ENCODE data around the gene DNAJB8.
A peak's percentile ranks its signal among the peaks of the same experiment; 100 is the strongest.

Gene DNAJB8

GRCh38 chr3:128433837-128434165 is 32.9 kb downstream of the DNAJB8 start:
- Histone ChIP-seq H2BK120ac (ENCODE audit: low read depth, low read length) (no peak overlapping the region), H3K4me3 (ENCODE audit: insufficient read depth in 1 of 2, low read depth in 1 of 2, low read length in 2 of 2) (no peak overlapping the region), H3K4ac (ENCODE audit: low read depth in 1 of 2, low read length in 2 of 2) (no peak overlapping the region), H3K9ac (ENCODE audit: low read length) (no peak overlapping the region), H3K9me3 (ENCODE audit: control insufficient read depth, low read length) (no peaks in the 10 kb centered on the region), H2AK5ac (ENCODE audit: low read length, severe bottlenecking) (no peak overlapping the region), H3K36me3 (ENCODE audit: control insufficient read depth in 1 of 2, insufficient read depth in 2 of 2, low read depth in 1 of 2, low read length in 2 of 2) (no peaks in the 10 kb centered on the region), H3K27me3 (ENCODE audit: control insufficient read depth in 1 of 2, insufficient read depth in 1 of 2, low read length in 2 of 2) (peaks cover 82 to 85% of the 10 kb centered on the region in 2 experiments), H3K18ac (ENCODE audit: low read depth in 1 of 2, low read length in 2 of 2) (no peak overlapping the region), H3K79me1 (replicated peaks; ENCODE audit: low read length, poor library complexity, severe bottlenecking) (no peaks in the 10 kb centered on the region), H3K27ac (ENCODE audit: low read length, poor library complexity, severe bottlenecking) (no peak overlapping the region), H2BK12ac (ENCODE audit: low read length in 2 of 2) (no peak overlapping the region), H3K14ac (ENCODE audit: low read length in 2 of 2) (no peak overlapping the region), H3K4me1 (ENCODE audit: control insufficient read depth, insufficient read depth, low read depth, low read length) (peaks cover 13% of the 10 kb centered on the region), H4K91ac (ENCODE audit: low read length) (no peak overlapping the region), H4K8ac (ENCODE audit: low read length) (no peak overlapping the region), H3K23ac (ENCODE audit: low read length in 2 of 2) (no peak overlapping the region), H2AFZ (ENCODE audit: low read depth, low read length) (no peak overlapping the region), H3K4me2 (ENCODE audit: low read length, poor library complexity, severe bottlenecking) (no peak overlapping the region), H2BK5ac (ENCODE audit: low read depth, low read length, poor library complexity, severe bottlenecking) (no peak overlapping the region), H2BK15ac (ENCODE audit: low read depth, poor library complexity, severe bottlenecking) (no peak overlapping the region)
- WGBS: 44% methylated on average over 2 of the region's 2 CpGs
- DNase-seq: no peak

- H3K9me3 ChIP-seq (ENCODE audit: control insufficient read depth, low read length): no peaks in the 10 kb centered on the region
- 9% methylated on average over 38 of the region's 53 CpGs for WGBS
- DNase-seq: no peak
- no peak overlapping the region for H3K9ac ChIP-seq (ENCODE audit: low read length)
- H3K18ac ChIP-seq (ENCODE audit: low read depth in 1 of 2, low read length in 2 of 2): no peak overlapping the region
- no peaks in the 10 kb centered on the region for H3K79me1 ChIP-seq (replicated peaks; ENCODE audit: low read length, poor library complexity, severe bottlenecking)
- H3K4me2 ChIP-seq (ENCODE audit: low read length, poor library complexity, severe bottlenecking): peak overlapping the region; percentile 31
- H3K4me1 ChIP-seq (ENCODE audit: control insufficient read depth, insufficient read depth, low read depth, low read length): peaks cover 13% of the 10 kb centered on the region
- no peak overlapping the region for H3K27ac ChIP-seq (ENCODE audit: low read length, poor library complexity, severe bottlenecking)
- H2BK120ac ChIP-seq (ENCODE audit: low read depth, low read length): no peak overlapping the region
- peak overlapping the region in 1 of 2 experiments; percentile 18 for H3K4me3 ChIP-seq (ENCODE audit: insufficient read depth in 1 of 2, low read depth in 1 of 2, low read length in 2 of 2)
- peaks cover 82 to 85% of the 10 kb centered on the region in 2 experiments for H3K27me3 ChIP-seq (ENCODE audit: control insufficient read depth in 1 of 2, insufficient read depth in 1 of 2, low read length in 2 of 2)
- no peak overlapping the region for H4K91ac ChIP-seq (ENCODE audit: low read length)
- H2BK5ac ChIP-seq (ENCODE audit: low read depth, low read length, poor library complexity, severe bottlenecking): no peak overlapping the region
- no peak overlapping the region for H2AK5ac ChIP-seq (ENCODE audit: low read length, severe bottlenecking)
- no peak overlapping the region for H2AFZ ChIP-seq (ENCODE audit: low read depth, low read length)
- no peak overlapping the region for H4K8ac ChIP-seq (ENCODE audit: low read length)
- H2BK12ac ChIP-seq (ENCODE audit: low read length in 2 of 2): no peak overlapping the region
- H3K36me3 ChIP-seq (ENCODE audit: control insufficient read depth in 1 of 2, insufficient read depth in 2 of 2, low read depth in 1 of 2, low read length in 2 of 2): no peaks in the 10 kb centered on the region
- peak overlapping the region; percentile 20 for H2BK15ac ChIP-seq (ENCODE audit: low read depth, poor library complexity, severe bottlenecking)
- H3K23ac ChIP-seq (ENCODE audit: low read length in 2 of 2): no peak overlapping the region
- no peak overlapping the region for H3K14ac ChIP-seq (ENCODE audit: low read length in 2 of 2)
- no peak overlapping the region for H3K4ac ChIP-seq (ENCODE audit: low read depth in 1 of 2, low read length in 2 of 2)
These were observed 33.5 kb downstream of the DNAJB8 start for GRCh38 chr3:128432971-128433836.

GRCh38 chr3:128432301-128432970 is 34.3 kb downstream of the DNAJB8 start:
- Histone ChIP-seq H3K36me3 (ENCODE audit: control insufficient read depth in 1 of 2, insufficient read depth in 2 of 2, low read depth in 1 of 2, low read length in 2 of 2) (no peaks in the 10 kb centered on the region), H3K4me2 (ENCODE audit: low read length, poor library complexity, severe bottlenecking) (peak overlapping the region; percentile 28), H3K9ac (ENCODE audit: low read length) (no peak overlapping the region), H2BK12ac (ENCODE audit: low read length in 2 of 2) (no peak overlapping the region), H2BK5ac (ENCODE audit: low read depth, low read length, poor library complexity, severe bottlenecking) (no peak overlapping the region), H2BK15ac (ENCODE audit: low read depth, poor library complexity, severe bottlenecking) (no peak overlapping the region), H2AFZ (ENCODE audit: low read depth, low read length) (no peak overlapping the region), H3K9me3 (ENCODE audit: control insufficient read depth, low read length) (no peaks in the 10 kb centered on the region), H3K14ac (ENCODE audit: low read length in 2 of 2) (peak overlapping the region in 1 of 2 experiments; percentile 44), H4K8ac (ENCODE audit: low read length) (no peak overlapping the region), H3K27me3 (ENCODE audit: control insufficient read depth in 1 of 2, insufficient read depth in 1 of 2, low read length in 2 of 2) (peaks cover 80 to 87% of the 10 kb centered on the region in 2 experiments), H3K79me1 (replicated peaks; ENCODE audit: low read length, poor library complexity, severe bottlenecking) (no peaks in the 10 kb centered on the region), H3K4me3 (ENCODE audit: insufficient read depth in 1 of 2, low read depth in 1 of 2, low read length in 2 of 2) (no peak overlapping the region), H2BK120ac (ENCODE audit: low read depth, low read length) (no peak overlapping the region), H3K18ac (ENCODE audit: low read depth in 1 of 2, low read length in 2 of 2) (no peak overlapping the region), H3K23ac (ENCODE audit: low read length in 2 of 2) (no peak overlapping the region), H2AK5ac (ENCODE audit: low read length, severe bottlenecking) (no peak overlapping the region), H3K4ac (ENCODE audit: low read depth in 1 of 2, low read length in 2 of 2) (no peak overlapping the region), H3K27ac (ENCODE audit: low read length, poor library complexity, severe bottlenecking) (no peak overlapping the region), H4K91ac (ENCODE audit: low read length) (no peak overlapping the region), H3K4me1 (ENCODE audit: control insufficient read depth, insufficient read depth, low read depth, low read length) (peaks cover 13% of the 10 kb centered on the region)
- WGBS: 3% methylated on average over 31 of the region's 43 CpGs
- DNase-seq: no peak

GRCh38 chr3:128431803-128432300 is 34.8 kb downstream of the DNAJB8 start:
- WGBS: 32% methylated on average over 13 of the region's 13 CpGs

More at GRCh38 chr3:128431803-128432300, 34.8 kb downstream of the DNAJB8 start:
- no peak overlapping the region for H3K4me3 ChIP-seq (ENCODE audit: insufficient read depth in 1 of 2, low read depth in 1 of 2, low read length in 2 of 2)
- H4K8ac ChIP-seq (ENCODE audit: low read length): no peak overlapping the region
- H2BK120ac ChIP-seq (ENCODE audit: low read depth, low read length): no peak overlapping the region
- no peak overlapping the region for H4K91ac ChIP-seq (ENCODE audit: low read length)
- no peak overlapping the region for H3K4ac ChIP-seq (ENCODE audit: low read depth in 1 of 2, low read length in 2 of 2)
- peak overlapping the region in 1 of 2 experiments; percentile 85 for H3K23ac ChIP-seq (ENCODE audit: low read length in 2 of 2)
- peaks cover 86 to 93% of the 10 kb centered on the region in 2 experiments for H3K27me3 ChIP-seq (ENCODE audit: control insufficient read depth in 1 of 2, insufficient read depth in 1 of 2, low read length in 2 of 2)
- no peak overlapping the region for H2BK15ac ChIP-seq (ENCODE audit: low read depth, poor library complexity, severe bottlenecking)
- no peak overlapping the region for H3K4me2 ChIP-seq (ENCODE audit: low read length, poor library complexity, severe bottlenecking)
- peaks cover 15% of the 10 kb centered on the region for H3K4me1 ChIP-seq (ENCODE audit: control insufficient read depth, insufficient read depth, low read depth, low read length)
- no peak overlapping the region for H2AK5ac ChIP-seq (ENCODE audit: low read length, severe bottlenecking)
- no peaks in the 10 kb centered on the region for H3K9me3 ChIP-seq (ENCODE audit: control insufficient read depth, low read length)
- H3K9ac ChIP-seq (ENCODE audit: low read length): no peak overlapping the region
- no peak for DNase-seq
- H2BK12ac ChIP-seq (ENCODE audit: low read length in 2 of 2): no peak overlapping the region
- no peaks in the 10 kb centered on the region for H3K36me3 ChIP-seq (ENCODE audit: control insufficient read depth in 1 of 2, insufficient read depth in 2 of 2, low read depth in 1 of 2, low read length in 2 of 2)
- no peak overlapping the region for H3K14ac ChIP-seq (ENCODE audit: low read length in 2 of 2)
- no peak overlapping the region for H2BK5ac ChIP-seq (ENCODE audit: low read depth, low read length, poor library complexity, severe bottlenecking)
- H3K27ac ChIP-seq (ENCODE audit: low read length, poor library complexity, severe bottlenecking): no peak overlapping the region
- H2AFZ ChIP-seq (ENCODE audit: low read depth, low read length): no peak overlapping the region
- no peak overlapping the region for H3K18ac ChIP-seq (ENCODE audit: low read depth in 1 of 2, low read length in 2 of 2)
- no peaks in the 10 kb centered on the region for H3K79me1 ChIP-seq (replicated peaks; ENCODE audit: low read length, poor library complexity, severe bottlenecking)
